Esophagus muscularis mucosa (tissue), 3 donors: Measurements from ENCODE around the gene SPON1.

Experiments used
- CTCF ChIP-seq, 3 experiments: fragments of 200-600 bp in 2 of 3; fragments of 450-650 bp in 1 of 3; sonication (generic) in 2 of 3; IDR thresholded peaks; one replicate each; pipeline ENCODE4 v1.5.1; 2017 to 2019; ENCODE audit warnings: antibody characterized with exemption in 3 of 3, mild to moderate bottlenecking in 2 of 3, moderate library complexity in 1 of 3
- POLR2A ChIP-seq: fragments of 450-650 bp; IDR thresholded peaks from one replicate; pipeline ENCODE4 v1.6.1; 2017; ENCODE audit warnings: antibody characterized with exemption, moderate library complexity, mild to moderate bottlenecking, low read depth

- TF ChIP-seq CTCF (IDR thresholded peaks at IDR 0.05), result no peak
- TF ChIP-seq POLR2A, result no peak
These were observed 299.8 kb downstream of the SPON1 start for GRCh38 chr11:14262271-14262846.
